ENCODE data around the gene GINS2.

GINS2 gene

GRCh38 chr16:85659805-85660511 lies 28.8 kb downstream of the GINS2 start:
- Histone ChIP-seq H3K36me3 (ENCODE audit: control insufficient read depth, insufficient read depth, low read length) (peaks cover 67% of the 10 kb centered on the region), H3K4me3 (ENCODE audit: low read length) (no peak overlapping the region), H3K27me3 (ENCODE audit: control insufficient read depth, insufficient read depth, low read length) (no peaks in the 10 kb centered on the region), H3K9me3 (ENCODE audit: control insufficient read depth, insufficient read depth, low read length) (no peaks in the 10 kb centered on the region), H3K4me1 (ENCODE audit: control insufficient read depth, insufficient read depth, low read length) (no peaks in the 10 kb centered on the region), H3K27ac (ENCODE audit: low read length) (no peak overlapping the region)
- WGBS (ENCODE audit: insufficient coverage, insufficient read length) = no CpG with 5 or more reads among the region's 12 CpGs
- DNase-seq (ENCODE audit: low read depth, low spot score) = peak; percentile 39

- Histone ChIP-seq H3K9me3 (ENCODE audit: control insufficient read depth, insufficient read depth, low read length) (no peaks in the 10 kb centered on the region), H3K4me1 (ENCODE audit: control insufficient read depth, insufficient read depth, low read length) (no peaks in the 10 kb centered on the region), H3K27me3 (ENCODE audit: control insufficient read depth, insufficient read depth, low read length) (no peaks in the 10 kb centered on the region), H3K27ac (ENCODE audit: low read length) (no peak overlapping the region), H3K36me3 (ENCODE audit: control insufficient read depth, insufficient read depth, low read length) (peaks cover 68% of the 10 kb centered on the region), H3K4me3 (ENCODE audit: low read length) (no peak overlapping the region)
- no peak for DNase-seq (ENCODE audit: low read depth, low spot score)
- WGBS (ENCODE audit: insufficient coverage, insufficient read length) = no CpG with 5 or more reads among the region's 8 CpGs
Measured at GRCh38 chr16:85659336-85659735, 29.4 kb downstream of the GINS2 start.

GRCh38 chr16:85658504-85659326 lies 30.0 kb downstream of the GINS2 start:
- H3K4me1 ChIP-seq (ENCODE audit: control insufficient read depth, insufficient read depth, low read length) = no peaks in the 10 kb centered on the region
- peaks cover 69% of the 10 kb centered on the region for H3K36me3 ChIP-seq (ENCODE audit: control insufficient read depth, insufficient read depth, low read length)
- H3K27me3 ChIP-seq (ENCODE audit: control insufficient read depth, insufficient read depth, low read length) = no peaks in the 10 kb centered on the region
- H3K9me3 ChIP-seq (ENCODE audit: control insufficient read depth, insufficient read depth, low read length) = no peaks in the 10 kb centered on the region
- no peak for DNase-seq (ENCODE audit: low read depth, low spot score)
- H3K27ac ChIP-seq (ENCODE audit: low read length) = no peak overlapping the region
- H3K4me3 ChIP-seq (ENCODE audit: low read length) = no peak overlapping the region
- no CpG with 5 or more reads among the region's 18 CpGs for WGBS (ENCODE audit: insufficient coverage, insufficient read length)

GRCh38 chr16:85657996-85658395 lies 30.8 kb downstream of the GINS2 start:
- Histone ChIP-seq H3K36me3 (ENCODE audit: control insufficient read depth, insufficient read depth, low read length) (peaks cover 65% of the 10 kb centered on the region), H3K4me1 (ENCODE audit: control insufficient read depth, insufficient read depth, low read length) (no peaks in the 10 kb centered on the region), H3K9me3 (ENCODE audit: control insufficient read depth, insufficient read depth, low read length) (no peaks in the 10 kb centered on the region), H3K4me3 (ENCODE audit: low read length) (no peak overlapping the region), H3K27me3 (ENCODE audit: control insufficient read depth, insufficient read depth, low read length) (no peaks in the 10 kb centered on the region), H3K27ac (ENCODE audit: low read length) (no peak overlapping the region)
- DNase-seq (ENCODE audit: low read depth, low spot score) = no peak
- no CpG with 5 or more reads among the region's 3 CpGs for WGBS (ENCODE audit: insufficient coverage, insufficient read length)

GRCh38 chr16:85657267-85657650 lies 31.5 kb downstream of the GINS2 start:
- Histone ChIP-seq H3K9me3 (ENCODE audit: control insufficient read depth, insufficient read depth, low read length) (no peaks in the 10 kb centered on the region), H3K27ac (ENCODE audit: low read length) (no peak overlapping the region), H3K36me3 (ENCODE audit: control insufficient read depth, insufficient read depth, low read length) (peaks cover 57% of the 10 kb centered on the region), H3K27me3 (ENCODE audit: control insufficient read depth, insufficient read depth, low read length) (no peaks in the 10 kb centered on the region), H3K4me3 (ENCODE audit: low read length) (no peak overlapping the region), H3K4me1 (ENCODE audit: control insufficient read depth, insufficient read depth, low read length) (peaks cover 1% of the 10 kb centered on the region; the same call in 1 of the 2 replicates)
- WGBS (ENCODE audit: insufficient coverage, insufficient read length) = no CpG with 5 or more reads among the region's 21 CpGs
- DNase-seq (ENCODE audit: low read depth, low spot score) = no peak

- Histone ChIP-seq H3K36me3 (ENCODE audit: control insufficient read depth, insufficient read depth, low read length) (peaks cover 55% of the 10 kb centered on the region), H3K9me3 (ENCODE audit: control insufficient read depth, insufficient read depth, low read length) (no peaks in the 10 kb centered on the region), H3K27me3 (ENCODE audit: control insufficient read depth, insufficient read depth, low read length) (no peaks in the 10 kb centered on the region), H3K4me3 (ENCODE audit: low read length) (no peak overlapping the region), H3K4me1 (ENCODE audit: control insufficient read depth, insufficient read depth, low read length) (peaks cover 1% of the 10 kb centered on the region; the same call in 1 of the 2 replicates), H3K27ac (ENCODE audit: low read length) (no peak overlapping the region)
- 100% methylated on average over 26 of the region's 59 CpGs for WGBS (ENCODE audit: insufficient coverage, insufficient read length)
- DNase-seq (ENCODE audit: low read depth, low spot score) = no peak
Measured at GRCh38 chr16:85656351-85657266, 32.1 kb downstream of the GINS2 start.

- WGBS (ENCODE audit: insufficient coverage, insufficient read length) = no CpG with 5 or more reads among the region's 35 CpGs
- no peak overlapping the region for H3K4me3 ChIP-seq (ENCODE audit: low read length)
- peaks cover 1% of the 10 kb centered on the region; the same call in 1 of the 2 replicates for H3K4me1 ChIP-seq (ENCODE audit: control insufficient read depth, insufficient read depth, low read length)
- no peak for DNase-seq (ENCODE audit: low read depth, low spot score)
- H3K9me3 ChIP-seq (ENCODE audit: control insufficient read depth, insufficient read depth, low read length) = no peaks in the 10 kb centered on the region
- H3K36me3 ChIP-seq (ENCODE audit: control insufficient read depth, insufficient read depth, low read length) = peaks cover 49% of the 10 kb centered on the region
- H3K27me3 ChIP-seq (ENCODE audit: control insufficient read depth, insufficient read depth, low read length) = no peaks in the 10 kb centered on the region
- no peak overlapping the region for H3K27ac ChIP-seq (ENCODE audit: low read length)
Measured at GRCh38 chr16:85655216-85656129, 33.3 kb downstream of the GINS2 start.

GRCh38 chr16:85654251-85655095 lies 34.3 kb downstream of the GINS2 start:
- Histone ChIP-seq H3K27ac (ENCODE audit: low read length) (no peak overlapping the region), H3K27me3 (ENCODE audit: control insufficient read depth, insufficient read depth, low read length) (no peaks in the 10 kb centered on the region), H3K4me3 (ENCODE audit: low read length) (no peak overlapping the region), H3K9me3 (ENCODE audit: control insufficient read depth, insufficient read depth, low read length) (no peaks in the 10 kb centered on the region), H3K4me1 (ENCODE audit: control insufficient read depth, insufficient read depth, low read length) (peaks cover 3% of the 10 kb centered on the region; the same call in 1 of the 2 replicates), H3K36me3 (ENCODE audit: control insufficient read depth, insufficient read depth, low read length) (peaks cover 54% of the 10 kb centered on the region)
- DNase-seq (ENCODE audit: low read depth, low spot score) = no peak
- no CpG with 5 or more reads among the region's 41 CpGs for WGBS (ENCODE audit: insufficient coverage, insufficient read length)

GRCh38 chr16:85653290-85653891 lies 35.4 kb downstream of the GINS2 start:
- Histone ChIP-seq H3K9me3 (ENCODE audit: control insufficient read depth, insufficient read depth, low read length) (no peaks in the 10 kb centered on the region), H3K4me1 (ENCODE audit: control insufficient read depth, insufficient read depth, low read length) (peaks cover 3% of the 10 kb centered on the region; the same call in 1 of the 2 replicates), H3K4me3 (ENCODE audit: low read length) (no peak overlapping the region; the same call in 1 of the 2 replicates), H3K27ac (ENCODE audit: low read length) (no peak overlapping the region), H3K27me3 (ENCODE audit: control insufficient read depth, insufficient read depth, low read length) (no peaks in the 10 kb centered on the region), H3K36me3 (ENCODE audit: control insufficient read depth, insufficient read depth, low read length) (peaks cover 53% of the 10 kb centered on the region)
- no CpG with 5 or more reads among the region's 21 CpGs for WGBS (ENCODE audit: insufficient coverage, insufficient read length)
- DNase-seq (ENCODE audit: low read depth, low spot score) = no peak

All from iPS DF 6.9 (cell line).